GM12878 (cell line): ENCODE results near the gene ITGAL. TPM values are rescaled to one million over a fixed set of nuclear protein-coding genes. Genes with fewer than 3 reads are reported as not detected.
A peak's percentile ranks its signal among the peaks of the same experiment; 100 is the strongest.

Experiments used
- ATAC-seq: fragments of 200-7000 bp; cut with Tn5 transposase; 3 replicates; pipeline ENCODE4 v1.9.1; 2020; ENCODE audit warnings: mild to moderate bottlenecking, moderate library complexity
- BruUV-seq: library from RNA; stranded (reverse); fragments of 400-500 nt; replicated peaks from 2 replicates; lab custom pipeline; 2021; lab: Mats Ljungman, UMichigan
- CTCF ChIA-PET: fragments of 300-600 bp; sonication (Branson Sonifier 250); formaldehyde crosslinking; extraction: SDS; loops from one replicate; lab custom pipeline; 2021; ENCODE audit warnings: inconsistent platforms; lab: Yijun Ruan, JAX
- POLR2A ChIA-PET: fragments of 350-600 bp; formaldehyde crosslinking; extraction: SDS; loops from one replicate; lab custom pipeline; 2021; ENCODE audit warnings: inconsistent platforms; lab: Charles Lee
- RAD21 ChIA-PET: fragments of 300-600 bp; sonication (Branson Sonifier 250); formaldehyde crosslinking; loops from one replicate; lab custom pipeline; 2023; ENCODE audit warnings: antibody characterized with exemption; ENCODE audit not compliant: unreplicated experiment; lab: Charles Lee
- SMC1A ChIA-PET: fragments of 300-600 bp; sonication (Branson Sonifier 250); formaldehyde crosslinking; loops from one replicate; lab custom pipeline; 2023; ENCODE audit not compliant: unreplicated experiment, uncharacterized antibody; lab: Charles Lee
- DNase-seq: peaks from one replicate; pipeline ENCODE4 v3.0.0-alpha.2; 2011; ENCODE audit warnings: low read depth, low spot score
- FAIRE-seq: peaks from 3 replicates; lab custom pipeline; 2011; peaks lifted over from hg19 to GRCh38; lab: Jason Lieb, UNC
- H2AFZ ChIP-seq: 2 replicates; pipeline ENCODE4 v1.6.0; 2011; ENCODE audit warnings: low read depth, low read length, control low read depth; ENCODE audit not compliant: control insufficient read depth
- H3K27ac ChIP-seq: 2 replicates; pipeline ENCODE4 v1.5.1; 2011; ENCODE audit warnings: control low read depth; ENCODE audit not compliant: control insufficient read depth, insufficient read depth
- H3K27me3 ChIP-seq, 2 experiments: replicated peaks in 1 of 2; 2 replicates each; pipeline versions ENCODE4 v1.6.0 to v1.6.1; 2011; ENCODE audit warnings: low read length in 1 of 2; ENCODE audit not compliant: control insufficient read depth in 2 of 2, insufficient read depth in 2 of 2
- H3K36me3 ChIP-seq, 2 experiments: 2 replicates each; pipeline ENCODE4 v1.5.1; 2011; ENCODE audit warnings: low read length in 1 of 2; ENCODE audit not compliant: control insufficient read depth in 2 of 2, insufficient read depth in 2 of 2
- H3K4me1 ChIP-seq: 2 replicates; pipeline ENCODE4 v1.6.1; 2011; ENCODE audit warnings: mild to moderate bottlenecking, low read length, moderate library complexity, mixed read lengths; ENCODE audit not compliant: control insufficient read depth, insufficient read depth
- H3K4me2 ChIP-seq: 2 replicates; pipeline ENCODE4 v1.6.0; 2011; ENCODE audit warnings: control low read depth; ENCODE audit not compliant: control insufficient read depth, insufficient read depth
- H3K4me3 ChIP-seq: fragments of 200-600 bp; sonication (generic); 2 replicates; pipeline ENCODE4 v1.5.1; 2016
- H3K79me2 ChIP-seq: 2 replicates; pipeline ENCODE4 v1.6.0; 2011; ENCODE audit warnings: low read length; ENCODE audit not compliant: control insufficient read depth, insufficient read depth
- H3K9ac ChIP-seq: 2 replicates; pipeline ENCODE4 v1.8.0; 2011; ENCODE audit warnings: low read length, control low read depth, mixed read lengths; ENCODE audit not compliant: control insufficient read depth, insufficient read depth
- H3K9me3 ChIP-seq: replicated peaks from 3 replicates; pipeline ENCODE4 v1.5.1; 2011; ENCODE audit warnings: mild to moderate bottlenecking, low read length; ENCODE audit not compliant: control insufficient read depth, insufficient read depth
- H4K20me1 ChIP-seq: 2 replicates; pipeline ENCODE4 v1.6.0; 2011; ENCODE audit not compliant: control insufficient read depth, insufficient read depth
- EED ChIP-seq: sonication (generic); IDR thresholded peaks from 2 replicates; pipeline ENCODE4 v1.6.1; 2016; ENCODE audit warnings: antibody characterized with exemption, low read depth
- IKZF1 ChIP-seq: fragments of 450-650 bp; conservative IDR thresholded peaks from 2 replicates; pipeline ENCODE4 v1.6.1; 2017; ENCODE audit warnings: antibody characterized with exemption, mild to moderate bottlenecking
- RB1 ChIP-seq: fragments of 450-650 bp; formaldehyde crosslinking; IDR thresholded peaks from 2 replicates; pipeline ENCODE4 v1.6.1; 2017; ENCODE audit warnings: mild to moderate bottlenecking, borderline replicate concordance
- WGBS: methylation state at CpG from one replicate; pipeline ENCODE4 v1.1.6; 2016; ENCODE audit warnings: low lambda C conversion rate; ENCODE audit not compliant: insufficient replicate concordance, insufficient coverage; ENCODE audit errors: missing lambda C conversion rate; 5-methylcytosine and 5-hydroxymethylcytosine counted together
- in situ Hi-C: fragments of 300-500 bp; cut with MboI; formaldehyde crosslinking; loops from 9 replicates; pipeline ENCODE4 v1.14.3; 2018; ENCODE audit warnings: mixed read lengths
- intact Hi-C: fragments of 100-400 bp; cut with micrococcal nuclease; formaldehyde crosslinking; loops from one replicate; pipeline ENCODE4 v1.14.2; 2022; ENCODE audit not compliant: unreplicated experiment
- polyA plus RNA-seq, 11 experiments: library from polyadenylated mRNA; depleted of rRNA in 4 of 11; unstranded in 6 of 11; stranded (reverse) in 5 of 11; fragments of >200 nt; fragmentation: Nextera tagmentation in 4 of 11; fragmentation: Illumina TruSeq in 1 of 11; extraction: Ambion mirVana in 4 of 11; extraction: Trizol in 1 of 11; gene quantifications; 1 replicate in 1 of 11; 2 replicates in 10 of 11; pipeline versions ENCODE4 v1.2.1 to v1.2.3, GENCODE V29; 2011 to 2016; ENCODE audit warnings: inconsistent platforms in 2 of 11, missing spikeins in 2 of 11, low read depth in 1 of 11
- total RNA-seq, 4 experiments: library from RNA; depleted of rRNA in 3 of 4; stranded (reverse); fragments of >200 nt in 3 of 4; fragmentation: Illumina TruSeq in 1 of 4; extraction: Trizol in 1 of 4; gene quantifications; 2 replicates each; pipeline versions ENCODE4 v1.2.1 to v1.2.3, GENCODE V29; 2013 to 2021

ITGAL gene
- total and polyA plus RNA-seq, 10 of the 15 experiments (the other 5 are each of a cell fraction or from before 2014, with no cell fraction given) = 10.7 to 170 (median 96.9) TPM

DNA sequence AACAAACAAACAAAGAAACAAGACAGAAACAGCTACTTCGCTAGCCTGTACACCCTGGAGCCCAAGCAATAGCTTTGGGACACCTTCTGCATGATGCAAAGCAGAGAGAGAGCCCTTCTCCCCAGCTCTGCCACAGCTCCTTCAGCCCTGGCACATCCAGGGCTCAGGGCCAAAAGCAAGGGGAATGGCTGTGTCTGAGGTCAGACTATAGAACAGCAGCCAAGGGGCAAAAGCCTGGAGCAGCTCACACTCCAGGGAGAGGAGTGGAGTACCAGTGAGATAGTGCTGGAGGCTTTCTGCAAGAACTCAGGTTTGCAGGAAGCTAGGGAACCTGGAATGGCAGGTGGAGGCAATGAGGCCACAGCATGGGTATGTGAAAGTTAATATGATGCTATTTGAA is 15.3 kb upstream of the ITGAL start:
- TF ChIP-seq EED (0 out of 2 replicates have a peak, but pooled peaks have one; percentile 23), RB1 (no peak), IKZF1 (0 out of 2 replicates have a peak, but pooled peaks have one; percentile 27)
- DNase-seq = no peak
- RAD21 ChIA-PET = interaction anchor here (0.6 to 8.5 kb wide), 13 partner anchors 8 to 426 kb away, joined by 3 to 307 read pairs (median 5); partner anchors contain the start of genes DCTPP1, ITGAL, TBC1D10B and ZNF747
- Histone ChIP-seq H3K9me3 (no peaks in the 10 kb centered on the region), H3K4me3 (peak overlapping the region; percentile 44; the same call in 1 of the 2 replicates), H3K27ac (peak overlapping the region; percentile 89), H3K9ac (no peak overlapping the region), H3K4me2 (peak overlapping the region; percentile 49), H2AFZ (peak overlapping the region; percentile 30; the same call in 1 of the 2 replicates), H3K79me2 (no peaks in the 10 kb centered on the region), H3K27me3 (no peaks in the 10 kb centered on the region), H3K36me3 (no peaks in the 10 kb centered on the region), H3K4me1 (peaks cover 53% of the 10 kb centered on the region), H4K20me1 (no peaks in the 10 kb centered on the region)
- FAIRE-seq = no peak
- peak; percentile 2; the same call in 2 of the 3 replicates for ATAC-seq
- POLR2A ChIA-PET = interaction anchor here (0.6 to 10.6 kb wide), 11 partner anchors 10 to 111 kb away, joined by 3 to 367 read pairs (median 9); partner anchors contain the start of genes DCTPP1, ITGAL, SEPHS2 and ZNF747
- BruUV-seq = no TSS peak
- SMC1A ChIA-PET = interaction anchor here (0.8 to 19.4 kb wide), 11 partner anchors 10 to 71 kb away, joined by 3 to 431 read pairs (median 3); partner anchors contain the start of genes DCTPP1, ITGAL and SEPHS2
- intact Hi-C loops (no loop called here), in situ Hi-C loops (loop anchor here (25.0 kb wide), 1 partner anchor 1430 kb away; no protein-coding TSS in a partner anchor)
- CTCF ChIA-PET = interaction anchor here (1.4 to 7.8 kb wide), 12 partner anchors 9 to 141 kb away, joined by 3 to 125 read pairs (median 8); partner anchors contain the start of genes DCTPP1, ITGAL, SEPHS2 and ZNF747
- 100% methylated on average over 1 of the region's 1 CpG for whole genome bisulfite sequencing
